Lower lobe of right lung (tissue), 2 donors: ENCODE results near the gene PRKAR1B. TPM values are rescaled to one million over a fixed set of nuclear protein-coding genes. Genes with fewer than 3 reads are reported as not detected.

Source experiments
- ATAC-seq, 2 donors: fragments of 200-7000 bp; cut with Tn5 transposase; one replicate each; pipeline ENCODE4 v1.9.1; 2020 to 2022; ENCODE audit warnings: mild to moderate bottlenecking in 2 of 2, moderate library complexity in 2 of 2
- DNase-seq: peaks from one replicate; pipeline ENCODE4 v3.0.0-alpha.2; 2020
- H3K27ac ChIP-seq: fragments of 200-600 bp; one replicate; pipeline ENCODE4 v1.8.0; 2022
- H3K27me3 ChIP-seq: fragments of 200-600 bp; one replicate; pipeline ENCODE4 v1.8.0; 2022; ENCODE audit warnings: low read depth
- H3K36me3 ChIP-seq: fragments of 200-600 bp; one replicate; pipeline ENCODE4 v1.8.0; 2022; ENCODE audit warnings: mild to moderate bottlenecking
- H3K4me1 ChIP-seq: fragments of 200-600 bp; one replicate; pipeline ENCODE4 v1.8.0; 2022
- H3K4me3 ChIP-seq: fragments of 200-600 bp; one replicate; pipeline ENCODE4 v1.8.0; 2022; ENCODE audit warnings: mild to moderate bottlenecking
- H3K9me3 ChIP-seq: fragments of 200-600 bp; one replicate; pipeline ENCODE4 v1.8.0; 2022
- CTCF ChIP-seq: fragments of 200-600 bp; IDR thresholded peaks from one replicate; pipeline ENCODE4 v1.8.0; 2022; ENCODE audit warnings: antibody characterized with exemption, mild to moderate bottlenecking
- intact Hi-C: fragments of 100-400 bp; cut with DNase I; formaldehyde crosslinking; loops from one replicate; pipeline ENCODE4 v1.11.0; 2022
- total RNA-seq: library from RNA; stranded (reverse); fragmentation: NEBNext Ultra II Directional; extraction: Animal tissue kit (Norgen Biotek cat#: 25700); gene quantifications from one replicate; pipeline ENCODE4 v1.2.1, GENCODE V29; 2021
- donor health status: DM: no; HTN: yes; CAD: no; lungs with severe emphysema.

The PRKAR1B gene
- total RNA-seq, 1 donor from 2014 or later, result 16.8 TPM

GRCh38 chr7:543501-544337 lies 183.4 kb downstream of the PRKAR1B start:
- H3K9me3 ChIP-seq, result no peaks in the 10 kb centered on the region
- ATAC-seq, result no peak
- H3K27ac ChIP-seq, result no peak overlapping the region
- H3K27me3 ChIP-seq, result no peaks in the 10 kb centered on the region
- H3K4me1 ChIP-seq, result no peaks in the 10 kb centered on the region
- intact Hi-C loops, result no loop called here
- TF ChIP-seq CTCF, result no peak
- H3K36me3 ChIP-seq, result no peaks in the 10 kb centered on the region
- DNase-seq, result peak; percentile 39
- no peak overlapping the region for H3K4me3 ChIP-seq

- H3K9me3 ChIP-seq, result no peaks in the 10 kb centered on the region
- H3K27me3 ChIP-seq, result no peaks in the 10 kb centered on the region
- ATAC-seq, result no peak
- no peak overlapping the region for H3K27ac ChIP-seq
- intact Hi-C loops, result no loop called here
- no peak overlapping the region for H3K4me3 ChIP-seq
- no peaks in the 10 kb centered on the region for H3K36me3 ChIP-seq
- TF ChIP-seq CTCF, result no peak
- DNase-seq, result peak; percentile 39
- H3K4me1 ChIP-seq, result peaks cover 3% of the 10 kb centered on the region
Measured at GRCh38 chr7:542713-543500, 184.2 kb downstream of the PRKAR1B start.

GRCh38 chr7:542131-542712 lies 184.9 kb downstream of the PRKAR1B start:
- peaks cover 7% of the 10 kb centered on the region for H3K4me1 ChIP-seq
- ATAC-seq (no peak), DNase-seq (peak; percentile 28)
- no peaks in the 10 kb centered on the region for H3K27me3 ChIP-seq
- no peak overlapping the region for H3K4me3 ChIP-seq
- no peaks in the 10 kb centered on the region for H3K36me3 ChIP-seq
- TF ChIP-seq CTCF, result no peak
- no peak overlapping the region for H3K27ac ChIP-seq
- intact Hi-C loops, result no loop called here
- no peaks in the 10 kb centered on the region for H3K9me3 ChIP-seq

GRCh38 chr7:541661-542060 lies 185.4 kb downstream of the PRKAR1B start:
- no peaks in the 10 kb centered on the region for H3K36me3 ChIP-seq
- H3K4me3 ChIP-seq, result no peak overlapping the region
- H3K9me3 ChIP-seq, result no peaks in the 10 kb centered on the region
- intact Hi-C loops, result no loop called here
- DNase-seq (no peak), ATAC-seq (no peak)
- H3K27ac ChIP-seq, result no peak overlapping the region
- no peak for TF ChIP-seq CTCF
- H3K4me1 ChIP-seq, result peaks cover 7% of the 10 kb centered on the region
- no peaks in the 10 kb centered on the region for H3K27me3 ChIP-seq

GRCh38 chr7:540997-541396 lies 186.1 kb downstream of the PRKAR1B start:
- no peaks in the 10 kb centered on the region for H3K36me3 ChIP-seq
- DNase-seq (no peak), ATAC-seq (no peak)
- peaks cover 7% of the 10 kb centered on the region for H3K4me1 ChIP-seq
- no peak overlapping the region for H3K4me3 ChIP-seq
- no peaks in the 10 kb centered on the region for H3K9me3 ChIP-seq
- no peak for TF ChIP-seq CTCF
- no peak overlapping the region for H3K27ac ChIP-seq
- intact Hi-C loops, result no loop called here
- no peaks in the 10 kb centered on the region for H3K27me3 ChIP-seq
